CMK (cell line): ENCODE measurements around the gene MESP2.
"Not testable (repeated sequence)": the region's sequence is repeated elsewhere in the genome, so short reads cannot be mapped to it uniquely, and the experiment has no call there.

Experiments used
- DNase-seq: peaks from one replicate; pipeline ENCODE4 v3.0.0-alpha.2; 2010; ENCODE audit warnings: low read depth

Gene MESP2

GRCh38 chr15:89781891-89782618 is 5.9 kb downstream of the MESP2 start:
- DNase-seq, result no peak

- not testable (repeated sequence) for DNase-seq
Measured at GRCh38 chr15:89782619-89782950, 6.5 kb downstream of the MESP2 start.

DNA sequence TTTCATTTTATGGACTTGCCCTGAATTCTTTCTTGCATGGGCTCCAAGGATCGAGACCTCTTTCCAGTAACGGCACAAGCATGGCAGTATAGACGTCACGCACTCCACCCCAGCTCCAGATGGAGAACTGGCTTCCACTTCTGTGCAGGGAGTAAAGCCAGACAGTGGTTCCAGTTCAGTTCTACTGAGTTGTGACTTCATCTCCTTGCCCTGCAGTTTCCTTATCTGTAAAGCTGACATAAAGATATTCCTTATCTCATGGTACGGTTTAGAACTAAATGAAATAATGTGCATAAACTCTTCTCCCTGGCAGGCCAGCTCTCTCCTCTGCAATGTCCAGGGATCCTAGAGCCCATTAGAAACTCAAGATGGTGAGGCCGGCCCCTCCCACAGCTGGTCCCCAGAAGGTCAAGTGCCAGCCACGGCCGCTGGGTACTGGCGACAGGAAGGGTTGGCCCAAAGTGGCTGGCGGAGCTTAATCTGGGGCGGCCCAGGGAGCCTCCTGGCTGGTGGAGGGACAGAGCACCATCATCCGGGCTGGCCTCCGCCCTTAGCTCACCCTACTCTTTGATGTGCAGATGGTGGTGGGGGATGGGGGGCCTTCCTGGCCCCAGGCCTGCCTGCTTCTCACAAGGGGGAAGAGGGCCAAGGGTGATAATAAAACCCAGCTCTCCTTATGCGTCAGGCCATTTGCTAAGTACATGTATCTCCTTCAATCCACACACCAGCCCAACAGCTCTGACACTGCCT is 7.2 kb downstream of the MESP2 start:
- DNase-seq, result peak; percentile 87

DNA sequence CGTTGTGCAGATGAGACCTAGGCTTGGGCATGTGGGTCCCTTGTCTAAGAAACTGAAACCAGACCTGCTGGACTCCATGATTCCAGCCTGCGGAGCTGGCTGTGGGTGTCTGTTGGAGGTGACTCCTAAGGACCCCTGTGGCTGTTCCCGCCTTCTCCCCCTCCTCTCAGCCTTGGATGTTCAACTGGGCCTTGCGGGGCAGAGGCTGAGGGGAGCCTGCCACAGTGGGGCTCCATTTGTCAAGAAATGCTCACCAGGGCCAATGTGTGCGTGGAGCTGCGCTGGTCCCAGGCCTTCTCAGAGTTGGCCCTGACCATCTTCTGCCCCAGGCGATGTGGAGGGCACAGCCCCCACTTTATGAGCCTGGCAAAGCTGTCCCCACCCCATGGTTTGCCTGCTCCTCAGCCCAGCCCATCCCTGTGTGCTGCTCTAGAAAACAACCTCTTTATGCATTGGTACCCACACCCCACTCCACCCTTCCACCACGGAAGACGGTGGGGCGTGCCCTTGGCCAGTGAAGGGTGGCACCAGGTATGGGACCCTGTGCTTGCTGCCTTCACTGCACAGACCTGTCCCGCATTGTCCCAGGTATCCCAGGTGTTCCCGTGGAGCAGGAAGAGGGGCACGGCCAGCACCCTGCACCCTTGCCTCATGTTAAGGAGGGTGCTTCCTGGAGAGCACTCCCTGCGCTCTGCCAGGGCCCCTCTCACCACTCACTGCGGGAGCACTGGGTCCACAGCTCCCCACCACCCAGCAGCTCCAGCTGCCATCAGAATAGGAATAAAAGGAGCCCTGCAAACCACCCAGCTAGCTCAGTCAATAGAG is 7.9 kb downstream of the MESP2 start:
- no peak for DNase-seq

DNA sequence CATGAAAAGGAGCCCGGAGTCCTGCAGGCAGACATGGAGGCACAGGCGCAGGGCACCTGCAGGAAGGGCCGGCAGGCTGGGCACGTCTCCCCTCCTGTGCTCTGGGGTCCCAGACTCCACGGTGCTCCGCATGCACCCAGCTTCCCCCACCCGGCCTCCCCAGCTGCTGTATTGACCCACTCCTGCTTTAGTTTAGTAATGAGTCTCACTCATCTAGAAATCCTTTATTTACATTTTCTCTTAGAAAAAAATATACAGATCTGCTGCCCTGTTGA is 8.5 kb downstream of the MESP2 start:
- no peak for DNase-seq

DNA sequence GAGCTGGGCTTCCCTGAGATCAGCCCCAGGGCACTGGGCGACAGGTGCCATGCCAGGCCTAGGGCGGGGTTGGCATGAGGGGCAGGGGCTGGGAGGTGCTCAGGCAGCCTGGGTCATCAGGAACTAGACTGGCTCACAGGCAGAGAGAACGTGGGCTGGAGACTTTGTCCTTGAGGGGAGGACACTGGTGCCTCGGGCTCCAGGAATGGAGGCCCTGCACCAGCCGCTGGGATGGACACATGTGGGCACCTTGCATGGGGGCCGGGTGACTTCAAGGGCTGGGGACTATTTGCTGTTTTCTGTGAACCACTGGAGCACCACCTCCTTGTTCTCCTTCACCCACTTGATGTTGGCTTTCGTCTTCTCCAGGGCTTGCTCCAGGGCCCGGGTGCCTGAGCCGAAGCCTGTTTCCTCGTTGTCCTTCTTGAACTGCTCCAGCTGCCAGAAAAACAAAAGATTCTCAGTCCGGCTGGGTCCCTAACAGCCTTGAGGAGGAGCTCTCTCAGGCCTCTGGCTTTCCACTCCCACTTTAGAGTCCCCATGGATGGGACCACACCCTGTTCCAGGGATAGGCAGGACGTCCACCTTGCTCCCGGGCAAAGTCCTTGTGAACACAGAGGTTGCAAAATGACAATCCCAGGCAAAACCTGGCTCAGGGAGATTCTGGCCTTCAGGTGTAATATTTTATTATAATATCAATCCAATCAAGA is 9.1 kb downstream of the MESP2 start:
- DNase-seq, result no peak

GRCh38 chr15:89785774-89786140 is 9.6 kb downstream of the MESP2 start:
- DNase-seq, result no peak

GRCh38 chr15:89787944-89788343 is 11.8 kb downstream of the MESP2 start:
- DNase-seq, result no peak

DNA sequence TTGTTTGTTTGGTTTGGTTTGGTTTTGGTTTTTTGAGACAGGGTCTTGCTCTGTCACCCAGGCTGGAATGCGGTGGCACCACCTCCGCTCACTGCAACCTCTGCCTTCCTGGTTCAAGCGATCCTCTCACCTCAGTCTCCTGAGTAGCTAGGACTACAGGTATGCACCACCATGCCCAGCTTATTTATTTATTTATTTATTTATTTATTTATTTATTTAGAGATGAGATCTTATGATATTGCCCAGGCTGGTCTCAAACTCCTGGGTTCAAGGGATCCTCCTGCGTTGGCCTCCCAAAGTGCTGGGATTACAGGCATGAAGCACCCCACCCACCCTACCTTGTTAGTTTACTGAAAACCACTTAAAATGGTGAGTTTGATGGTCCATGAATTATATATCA is 12.5 kb downstream of the MESP2 start:
- DNase-seq, result not testable (repeated sequence)

GRCh38 chr15:89790206-89790605 is 14.1 kb downstream of the MESP2 start:
- no peak for DNase-seq

- no peak for DNase-seq
Measured at GRCh38 chr15:89790661-89791060, 14.5 kb downstream of the MESP2 start.

DNA sequence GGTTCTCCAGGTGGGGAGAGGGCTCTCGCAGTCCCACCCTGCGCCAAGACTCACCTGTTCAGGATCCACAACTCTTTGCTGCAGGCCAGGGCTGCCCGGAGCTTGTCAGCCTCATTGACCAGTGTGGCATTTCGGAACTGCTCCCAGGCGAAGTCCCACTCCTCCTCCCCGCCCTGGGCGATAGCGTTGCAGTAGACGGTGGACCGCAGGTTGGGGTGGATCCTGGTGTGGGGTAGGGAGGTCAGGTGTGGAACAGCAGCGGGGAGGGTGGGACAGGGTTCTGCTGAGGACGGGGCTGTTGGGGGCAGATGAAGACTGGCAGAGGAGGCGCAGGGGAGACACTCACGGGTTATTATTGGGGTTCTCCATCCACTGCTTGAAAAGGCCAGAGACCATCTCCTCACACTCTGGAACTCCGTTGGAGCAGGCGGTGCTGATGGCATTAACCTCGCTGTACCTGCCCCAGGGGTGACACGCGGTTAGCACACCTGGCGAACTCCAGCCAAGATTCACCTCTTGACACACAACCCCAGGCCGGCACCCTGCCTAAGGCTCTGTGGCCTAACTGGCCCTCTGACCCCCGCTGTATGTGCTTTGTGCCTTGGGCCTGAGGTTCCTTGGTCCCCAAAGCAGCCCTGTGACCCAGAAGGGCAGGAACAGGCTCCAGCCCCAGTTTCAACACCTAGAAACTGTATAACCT is 16.1 kb downstream of the MESP2 start:
- no peak for DNase-seq

- no peak for DNase-seq
Measured at GRCh38 chr15:89794627-89795241, 18.6 kb downstream of the MESP2 start.

DNA sequence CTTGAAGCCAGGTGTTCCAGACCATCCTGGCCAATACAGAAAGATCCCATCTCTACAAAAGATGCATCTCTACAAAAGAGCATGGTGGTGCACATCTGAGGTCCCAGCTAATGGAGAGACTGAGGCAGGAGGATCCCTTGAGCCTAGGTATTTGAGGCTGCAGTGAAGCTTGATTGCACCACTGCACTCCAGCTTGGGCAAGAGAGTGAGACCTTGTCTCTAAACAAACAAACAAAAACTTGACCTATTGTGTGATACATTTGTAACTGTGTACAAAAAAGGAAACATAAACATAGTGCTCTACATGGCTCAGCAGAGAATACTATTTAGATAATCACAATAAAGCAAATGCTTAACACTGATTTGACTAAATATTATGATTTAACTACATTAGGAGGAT is 19.9 kb downstream of the MESP2 start:
- no peak for DNase-seq

DNA sequence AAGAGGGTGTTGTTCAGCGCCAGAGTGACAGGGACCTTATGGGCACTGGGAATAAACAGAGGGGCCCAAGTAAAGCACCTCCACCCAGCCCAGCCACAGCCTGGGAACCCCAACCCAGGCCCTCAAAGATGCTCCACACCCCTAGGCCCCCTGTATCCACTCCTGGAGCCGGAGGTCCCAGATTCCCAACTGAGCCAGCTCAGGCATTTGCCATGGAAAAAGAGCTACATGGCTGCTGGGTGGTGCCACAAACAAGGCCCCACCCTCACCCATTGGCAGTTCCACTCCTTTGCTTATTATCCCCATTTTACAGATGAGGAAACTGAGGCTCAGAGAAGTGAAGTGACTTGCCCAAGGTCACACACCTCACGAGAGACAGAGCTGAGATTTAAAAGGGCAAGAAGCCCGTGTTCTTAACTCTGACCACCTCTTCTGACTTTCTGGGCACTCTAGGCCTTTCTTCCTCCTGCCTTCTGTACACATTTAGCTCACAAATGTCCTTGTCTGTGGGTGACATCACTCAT is 21.6 kb downstream of the MESP2 start:
- DNase-seq, result no peak

- DNase-seq, result no peak
Measured at GRCh38 chr15:89799011-89799911, 23.1 kb downstream of the MESP2 start.

DNA sequence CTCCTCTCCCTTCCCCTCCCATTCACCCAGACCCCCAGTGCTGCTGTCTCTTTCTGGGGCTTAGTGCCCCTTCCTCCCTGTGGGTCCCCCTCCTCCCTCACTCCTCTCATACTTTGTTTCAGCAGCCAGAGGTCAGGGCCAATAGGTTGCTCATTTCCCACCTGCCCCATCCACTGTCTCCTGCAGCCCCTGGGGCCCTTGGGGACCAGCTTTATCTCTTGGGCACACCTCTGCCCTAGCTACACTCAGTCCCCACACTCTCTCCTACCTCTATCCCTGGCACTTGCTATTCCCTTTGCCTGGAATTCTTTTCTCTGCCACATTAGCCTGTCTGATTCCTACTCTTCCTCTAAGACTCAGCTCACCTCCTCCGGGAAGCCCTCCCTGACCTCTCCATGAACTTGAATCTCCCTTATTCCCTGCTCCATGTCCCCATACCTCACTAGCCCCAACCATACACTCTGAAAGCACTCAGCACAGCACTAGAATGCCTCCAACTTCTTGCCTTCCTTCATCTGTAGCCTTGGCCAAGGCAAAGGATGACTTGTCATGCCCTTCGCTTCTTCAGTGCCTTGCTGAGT is 23.9 kb downstream of the MESP2 start:
- DNase-seq, result no peak

- DNase-seq, result no peak
Measured at GRCh38 chr15:89801471-89802195, 25.5 kb downstream of the MESP2 start.
